ENCODE results near the gene ALDH1A1.

The ALDH1A1 gene

DNA sequence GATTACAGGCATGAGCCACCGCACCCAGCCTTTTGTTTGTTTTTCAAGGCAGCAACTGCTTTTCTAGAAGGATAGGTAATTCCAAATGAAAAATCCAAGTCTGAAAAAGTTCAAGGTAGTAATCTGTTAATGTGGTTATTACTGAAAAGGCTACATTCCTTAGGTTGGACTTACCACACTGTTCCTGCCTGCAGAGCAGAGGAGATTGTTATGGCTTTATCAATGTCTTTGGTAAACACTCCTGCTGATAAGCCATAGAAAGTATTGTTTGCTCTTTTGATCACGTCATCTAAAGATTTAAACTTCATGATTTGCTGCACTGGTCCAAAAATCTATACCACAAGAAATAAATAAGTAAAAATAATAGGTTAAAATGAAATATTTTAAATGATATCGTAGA, 43.4 kb downstream of the ALDH1A1 start:
- ChIA-PET POLR2A (no interaction called here), CTCF (no interaction called here)
- TF ChIP-seq FOXM1 (IDR thresholded peaks at IDR 0.05; ENCODE audit: borderline replicate concordance) (no peak), BHLHE40 (IDR thresholded peaks at IDR 0.05; ENCODE audit: borderline replicate concordance) (no peak), FOXA1 (IDR thresholded peaks at IDR 0.05) (no peak), CTBP1 (IDR thresholded peaks at IDR 0.05; ENCODE audit: borderline replicate concordance) (no peak), ELF4 (IDR thresholded peaks at IDR 0.05) (no peak), ZNF384 (IDR thresholded peaks at IDR 0.05) (no peak), ARNT (IDR thresholded peaks at IDR 0.05) (no peak), SP1 (IDR thresholded peaks at IDR 0.05) (no peak), SUZ12 (IDR thresholded peaks at IDR 0.05) (no peak), TARDBP (IDR thresholded peaks at IDR 0.05) (no peak), HDGF (IDR thresholded peaks at IDR 0.05; ENCODE audit: borderline replicate concordance) (no peak), FOXK2 (IDR thresholded peaks at IDR 0.05) (no peak), NFRKB (IDR thresholded peaks at IDR 0.05) (no peak), L3MBTL2 (conservative IDR thresholded peaks at IDR 0.05) (no peak), LEF1 (IDR thresholded peaks at IDR 0.05; ENCODE audit: borderline replicate concordance) (no peak)
- TF ChIP-seq, protein P1, sequence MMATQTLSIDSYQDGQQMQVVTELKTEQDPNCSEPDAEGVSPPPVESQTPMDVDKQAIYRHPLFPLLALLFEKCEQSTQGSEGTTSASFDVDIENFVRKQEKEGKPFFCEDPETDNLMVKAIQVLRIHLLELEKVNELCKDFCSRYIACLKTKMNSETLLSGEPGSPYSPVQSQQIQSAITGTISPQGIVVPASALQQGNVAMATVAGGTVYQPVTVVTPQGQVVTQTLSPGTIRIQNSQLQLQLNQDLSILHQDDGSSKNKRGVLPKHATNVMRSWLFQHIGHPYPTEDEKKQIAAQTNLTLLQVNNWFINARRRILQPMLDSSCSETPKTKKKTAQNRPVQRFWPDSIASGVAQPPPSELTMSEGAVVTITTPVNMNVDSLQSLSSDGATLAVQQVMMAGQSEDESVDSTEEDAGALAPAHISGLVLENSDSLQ (IDR thresholded peaks at IDR 0.05): no peak
- DNase-seq (ENCODE audit: extremely low spot score): no peak

DNA sequence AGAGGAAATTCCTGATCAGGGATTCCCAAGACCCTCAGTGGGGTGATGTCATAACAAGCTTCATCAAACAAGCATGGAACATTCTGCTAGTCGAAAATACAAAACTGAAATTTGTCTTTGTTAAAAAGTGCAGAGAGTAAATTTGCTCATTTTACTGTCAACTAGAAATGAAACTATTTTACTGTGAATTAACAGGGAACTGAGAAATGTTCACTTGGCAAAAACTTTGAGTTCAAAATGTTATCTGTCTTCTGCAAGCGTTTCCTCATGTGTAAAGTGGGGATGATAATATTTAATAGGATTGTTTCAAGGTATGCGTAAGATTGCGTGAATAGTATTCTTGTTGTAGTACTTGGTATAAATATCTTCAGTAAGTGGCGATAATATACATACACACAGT, 45.4 kb downstream of the ALDH1A1 start:
- ChIA-PET CTCF (no interaction called here), POLR2A (no interaction called here)
- no peak for DNase-seq (ENCODE audit: extremely low spot score)
- no peak for TF ChIP-seq SP1 (IDR thresholded peaks at IDR 0.05)
- TF ChIP-seq ELF4 (IDR thresholded peaks at IDR 0.05): no peak
- TF ChIP-seq CTBP1 (IDR thresholded peaks at IDR 0.05; ENCODE audit: borderline replicate concordance): no peak
- TF ChIP-seq ZNF384 (IDR thresholded peaks at IDR 0.05): no peak
- no peak for TF ChIP-seq FOXM1 (IDR thresholded peaks at IDR 0.05; ENCODE audit: borderline replicate concordance)
- TF ChIP-seq FOXA1 (IDR thresholded peaks at IDR 0.05): no peak
- TF ChIP-seq FOXK2 (IDR thresholded peaks at IDR 0.05): no peak
- no peak for TF ChIP-seq BHLHE40 (IDR thresholded peaks at IDR 0.05; ENCODE audit: borderline replicate concordance)
- TF ChIP-seq HDGF (IDR thresholded peaks at IDR 0.05; ENCODE audit: borderline replicate concordance): no peak
- no peak for TF ChIP-seq SUZ12 (IDR thresholded peaks at IDR 0.05)
- no peak for TF ChIP-seq LEF1 (IDR thresholded peaks at IDR 0.05; ENCODE audit: borderline replicate concordance)
- TF ChIP-seq ARNT (IDR thresholded peaks at IDR 0.05): no peak
- TF ChIP-seq, protein P1 (IDR thresholded peaks at IDR 0.05): no peak
- TF ChIP-seq NFRKB (IDR thresholded peaks at IDR 0.05): no peak
- TF ChIP-seq L3MBTL2 (conservative IDR thresholded peaks at IDR 0.05): no peak
- no peak for TF ChIP-seq TARDBP (IDR thresholded peaks at IDR 0.05)

DNA sequence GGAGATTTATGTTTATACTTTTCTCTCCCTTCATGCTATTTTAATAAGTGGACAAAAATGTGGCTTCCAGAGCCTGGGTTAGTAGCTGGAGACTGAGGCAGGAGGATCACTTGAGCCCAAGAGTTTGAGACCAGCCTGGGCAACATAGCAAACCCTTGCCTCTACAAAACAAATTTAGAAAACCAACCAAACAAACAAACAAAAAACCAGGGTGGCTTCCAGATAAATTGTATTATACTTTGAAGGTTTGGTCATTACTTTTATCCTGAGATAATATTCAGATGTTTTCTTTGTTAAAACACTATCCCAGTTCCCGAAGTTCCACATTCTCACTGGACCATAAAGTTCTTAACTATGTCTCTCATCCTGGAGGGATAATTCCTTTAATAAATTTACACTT, 46.0 kb downstream of the ALDH1A1 start:
- POLR2A ChIA-PET: no interaction called here
- no peak for TF ChIP-seq L3MBTL2 (conservative IDR thresholded peaks at IDR 0.05)
- TF ChIP-seq HDGF (IDR thresholded peaks at IDR 0.05; ENCODE audit: borderline replicate concordance): no peak
- TF ChIP-seq SUZ12 (IDR thresholded peaks at IDR 0.05): no peak
- TF ChIP-seq NFRKB (IDR thresholded peaks at IDR 0.05): no peak
- TF ChIP-seq CTBP1 (IDR thresholded peaks at IDR 0.05; ENCODE audit: borderline replicate concordance): no peak
- TF ChIP-seq FOXA1 (IDR thresholded peaks at IDR 0.05): no peak
- TF ChIP-seq, protein P1 (IDR thresholded peaks at IDR 0.05): no peak
- no peak for TF ChIP-seq TARDBP (IDR thresholded peaks at IDR 0.05)
- no peak for TF ChIP-seq ELF4 (IDR thresholded peaks at IDR 0.05)
- no peak for TF ChIP-seq FOXK2 (IDR thresholded peaks at IDR 0.05)
- no peak for TF ChIP-seq FOXM1 (IDR thresholded peaks at IDR 0.05; ENCODE audit: borderline replicate concordance)
- TF ChIP-seq LEF1 (IDR thresholded peaks at IDR 0.05; ENCODE audit: borderline replicate concordance): no peak
- TF ChIP-seq SP1 (IDR thresholded peaks at IDR 0.05): no peak
- no peak for TF ChIP-seq BHLHE40 (IDR thresholded peaks at IDR 0.05; ENCODE audit: borderline replicate concordance)
- TF ChIP-seq ZNF384 (IDR thresholded peaks at IDR 0.05): no peak
- TF ChIP-seq ARNT (IDR thresholded peaks at IDR 0.05): no peak
- CTCF ChIA-PET: no interaction called here
- DNase-seq (ENCODE audit: extremely low spot score): no peak

DNA sequence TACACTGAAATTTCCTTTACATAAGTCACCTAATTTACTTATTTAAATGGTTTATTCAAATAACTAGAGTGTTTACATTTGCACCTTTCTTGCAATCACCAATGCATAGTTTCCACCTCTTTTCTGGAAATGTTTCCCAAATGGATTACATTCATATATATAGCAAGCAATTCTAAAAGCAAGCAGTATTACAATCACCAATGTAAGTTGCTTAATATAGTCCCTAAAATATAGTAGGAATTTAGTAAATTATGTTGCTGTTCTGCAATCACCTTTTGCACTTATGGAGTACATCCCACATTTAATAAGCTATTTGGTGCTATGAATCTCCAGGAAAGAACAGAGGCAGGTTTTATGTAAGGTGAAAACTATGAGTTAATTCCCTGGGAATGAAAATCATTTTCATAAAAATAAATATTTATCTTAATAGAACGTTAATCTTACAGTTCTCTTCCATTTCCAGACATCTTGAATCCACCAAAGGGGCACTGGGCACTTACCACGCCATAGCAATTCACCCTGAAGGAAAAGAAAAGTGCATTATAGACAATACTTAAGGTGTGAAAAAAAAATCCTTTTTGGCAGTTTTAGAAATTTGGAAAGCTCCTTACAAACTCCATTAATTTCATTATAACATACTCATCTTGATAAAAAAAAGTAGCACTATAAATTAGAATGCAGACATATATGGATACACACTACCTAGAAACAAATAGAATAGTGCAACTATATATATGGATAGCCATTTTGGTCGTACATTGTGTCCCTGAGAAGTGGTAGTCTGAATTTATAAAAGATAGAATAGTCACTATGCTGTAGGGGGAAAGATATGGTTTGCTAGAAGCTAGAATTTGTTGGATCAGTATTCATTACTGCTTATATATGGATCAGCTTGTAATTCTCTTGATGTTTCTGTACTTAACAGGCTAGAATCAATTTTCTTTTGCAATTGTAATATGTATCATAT, 47.1 kb downstream of the ALDH1A1 start:
- DNase-seq (ENCODE audit: extremely low spot score): no peak
- CTCF ChIA-PET: no interaction called here
- TF ChIP-seq CTBP1 (IDR thresholded peaks at IDR 0.05; ENCODE audit: borderline replicate concordance) (no peak), NFRKB (IDR thresholded peaks at IDR 0.05) (no peak), HDGF (IDR thresholded peaks at IDR 0.05; ENCODE audit: borderline replicate concordance) (no peak), ARNT (IDR thresholded peaks at IDR 0.05) (no peak), ELF4 (IDR thresholded peaks at IDR 0.05) (no peak), LEF1 (IDR thresholded peaks at IDR 0.05; ENCODE audit: borderline replicate concordance) (no peak), SP1 (IDR thresholded peaks at IDR 0.05) (no peak), FOXK2 (IDR thresholded peaks at IDR 0.05) (no peak), BHLHE40 (IDR thresholded peaks at IDR 0.05; ENCODE audit: borderline replicate concordance) (no peak), TARDBP (IDR thresholded peaks at IDR 0.05) (no peak), FOXM1 (IDR thresholded peaks at IDR 0.05; ENCODE audit: borderline replicate concordance) (no peak), FOXA1 (IDR thresholded peaks at IDR 0.05) (no peak), ZNF384 (IDR thresholded peaks at IDR 0.05) (no peak)
- TF ChIP-seq, protein P1 (IDR thresholded peaks at IDR 0.05): no peak
- POLR2A ChIA-PET: no interaction called here
